Heart right ventricle (tissue), 16 donors: ENCODE results near the gene GRM5. TPM values are rescaled to one million over a fixed set of nuclear protein-coding genes. Genes with fewer than 3 reads are reported as not detected.

Source experiments
- ATAC-seq, 8 donors: fragments of 200-7000 bp; cut with Tn5 transposase; one replicate each; pipeline ENCODE4 v1.9.1; 2020; ENCODE audit warnings: mild to moderate bottlenecking in 8 of 8, moderate library complexity in 8 of 8, moderate number of reproducible peaks in 1 of 8
- DNase-seq, 2 donors: peaks; one replicate each; pipeline ENCODE4 v3.0.0-alpha.2; 2020
- H3K27ac ChIP-seq, 10 donors: fragments of 200-600 bp; sonication (generic) in 2 of 10; one replicate each; pipeline versions ENCODE4 v1.5.0 to v1.8.0; 2020 to 2022; ENCODE audit warnings: mild to moderate bottlenecking in 3 of 10
- H3K27me3 ChIP-seq, 7 donors: fragments of 200-600 bp; one replicate each; pipeline ENCODE4 v1.8.0; 2021 to 2022; ENCODE audit warnings: mild to moderate bottlenecking in 2 of 7
- H3K36me3 ChIP-seq, 9 donors: fragments of 200-600 bp; sonication (generic) in 1 of 9; one replicate each; pipeline versions ENCODE4 v1.5.0 to v1.8.0; 2020 to 2022; ENCODE audit warnings: mild to moderate bottlenecking in 2 of 9
- H3K4me1 ChIP-seq, 9 donors: fragments of 200-600 bp; sonication (generic) in 1 of 9; one replicate each; pipeline versions ENCODE4 v1.5.0 to v1.8.0; 2020 to 2022; ENCODE audit warnings: mild to moderate bottlenecking in 4 of 9
- H3K4me3 ChIP-seq, 10 donors: fragments of 200-600 bp; sonication (generic) in 2 of 10; one replicate each; pipeline versions ENCODE4 v1.5.0 to v1.8.0; 2020 to 2022; ENCODE audit warnings: mild to moderate bottlenecking in 7 of 10, moderate library complexity in 2 of 10
- H3K9me3 ChIP-seq, 11 donors: fragments of 200-600 bp in 10 of 11; sonication (generic) in 2 of 11; one replicate each; pipeline versions ENCODE4 v1.5.0 to v1.8.0; 2013 to 2022; ENCODE audit warnings: mild to moderate bottlenecking in 2 of 11, control low read depth in 1 of 11, moderate library complexity in 1 of 11
- CTCF ChIP-seq, 9 donors: fragments of 200-600 bp; sonication (generic) in 2 of 9; IDR thresholded peaks; one replicate each; pipeline versions ENCODE4 v1.5.0 to v1.8.0; 2021 to 2022; ENCODE audit warnings: antibody characterized with exemption in 9 of 9, mild to moderate bottlenecking in 5 of 9, moderate library complexity in 1 of 9
- WGBS, 2 donors: extraction: QIAGEN DNeasy Blood & Tissue Kit; methylation state at CpG; one replicate each; pipeline ENCODE4 v1.1.7; 2013; ENCODE audit warnings: inconsistent platforms in 1 of 2; 5-methylcytosine and 5-hydroxymethylcytosine counted together
- intact Hi-C, 10 donors: fragments of 100-400 bp; cut with DNase I; formaldehyde crosslinking; loops; one replicate each; pipeline versions ENCODE4 v1.11.1 to v1.14.2; 2022
- polyA plus RNA-seq, 2 donors: library from polyadenylated mRNA; stranded (reverse); fragments of 200-250 nt; gene quantifications; one replicate each; pipeline ENCODE4 v1.2.3, GENCODE V29; 2013
- total RNA-seq, 10 donors: library from RNA; stranded (reverse); fragmentation: NEBNext Ultra II Directional in 3 of 10; extraction: Animal tissue kit (Norgen Biotek cat#: 25700) in 3 of 10; gene quantifications; one replicate each; pipeline versions ENCODE4 v1.2.1 to v1.2.4, GENCODE V29; 2021 to 2023
- donor health status: Arrhythmogenic right ventricular cardiomyopathy.
- donor health status: ischemic (EF 13 %, LVEDD 7.1; RV severe dilation, severe dysfunction).
- donor health status: healthy with polysubstance abuse.
- donor health status: DM: no; HTN: yes; CAD: no.
- donor health status: DM: no; HTN: no; CAD: no.
- donor health status: ischemic (EF 25% LVEDD 6.9; RV normal size, moderate dysfunction).
- donor health status: ischemic (EF 25% LVEDD 5.7; RV mildly dilated, moderate dysfunction).
- donor health status: healthy.
- donor health status: DM: yes; HTN: yes; CAD: no.
- donor health status: Ischemic cardiomyopathy.
- donor health status: ischemic (EF 35%, LVEDD 5.7; RV mildly dilated, moderate dysfunction).
- donor health status: nonischemic (EF 11% LVEDD 7.7; RV severe dilation, severe dysfunction).
- donor health status: DM: yes; HTN: yes; CAD: no.
- donor health status: PGD.
- donor health status: ischemic (EF 29% LVEDD 5.4; RV normal size, mild dysfunction).
- donor health status: nonischemic (EF 23%, LVEDD 6.1; RV moderate dilation, normal function).

The GRM5 gene
- total and polyA plus RNA-seq, 12 donors, result 0.01 to 0.09 (median 0.04) TPM; not detected in 8

GRCh38 chr11:88619071-88619425 lies 446.7 kb downstream of the GRM5 start:
- Histone ChIP-seq H3K4me1 (peaks cover 0 to 5% (median 0%) of the 10 kb centered on the region in 9 donors), H3K9me3 (no peaks in the 10 kb centered on the region), H3K36me3 (no peaks in the 10 kb centered on the region), H3K27ac (no peak overlapping the region), H3K27me3 (no peaks in the 10 kb centered on the region), H3K4me3 (no peak overlapping the region)
- intact Hi-C loops, result no loop called here
- DNase-seq (no peak), ATAC-seq (no peak)
- no peak for TF ChIP-seq CTCF (IDR thresholded peaks at IDR 0.05)
- WGBS, 2 donors, result 30 to 61% methylated on average over 1 of the region's 1 CpG

- Histone ChIP-seq H3K36me3 (no peaks in the 10 kb centered on the region), H3K27me3 (no peaks in the 10 kb centered on the region), H3K4me1 (peaks cover 0 to 5% (median 0%) of the 10 kb centered on the region in 9 donors), H3K4me3 (no peak overlapping the region), H3K9me3 (no peaks in the 10 kb centered on the region), H3K27ac (no peak overlapping the region)
- intact Hi-C loops, result no loop called here
- no peak for DNase-seq
- no peak for TF ChIP-seq CTCF (IDR thresholded peaks at IDR 0.05)
- 56 to 59% methylated on average over 5 of the region's 5 CpGs for WGBS, 2 donors
- no peak for ATAC-seq
Measured at GRCh38 chr11:88618327-88619070, 447.3 kb downstream of the GRM5 start.

GRCh38 chr11:88617226-88617625 lies 448.6 kb downstream of the GRM5 start:
- no peak for TF ChIP-seq CTCF (IDR thresholded peaks at IDR 0.05)
- Histone ChIP-seq H3K4me3 (no peak overlapping the region), H3K9me3 (no peaks in the 10 kb centered on the region), H3K36me3 (no peaks in the 10 kb centered on the region), H3K27ac (no peak overlapping the region), H3K27me3 (no peaks in the 10 kb centered on the region), H3K4me1 (peaks cover 0 to 5% (median 0%) of the 10 kb centered on the region in 9 donors)
- DNase-seq (no peak), ATAC-seq (no peak)
- intact Hi-C loops, result no loop called here
- WGBS, 2 donors, result 80 to 83% methylated on average over 1 of the region's 1 CpG

- Histone ChIP-seq H3K4me1 (peaks cover 0 to 13% (median 0%) of the 10 kb centered on the region in 9 donors), H3K27me3 (no peaks in the 10 kb centered on the region), H3K36me3 (no peaks in the 10 kb centered on the region), H3K27ac (no peak overlapping the region), H3K4me3 (no peak overlapping the region), H3K9me3 (peaks cover 0 to 4% (median 0%) of the 10 kb centered on the region in 11 donors)
- WGBS, 2 donors, result 61 to 74% methylated on average over 2 of the region's 2 CpGs
- intact Hi-C loops, result no loop called here
- no peak for TF ChIP-seq CTCF (IDR thresholded peaks at IDR 0.05)
- no peak for DNase-seq
- ATAC-seq, result no peak
Measured at GRCh38 chr11:88604260-88604659, 461.5 kb downstream of the GRM5 start.
